Amygdala (tissue), 56 donors: ENCODE results near the gene SCNN1B.
A peak's percentile ranks its signal among the peaks of the same experiment; 100 is the strongest.

Experiments
- DNase-seq, 56 donors: peaks; one replicate each; lab custom pipeline; 2025; lab: John Stamatoyannopoulos, UW

Gene SCNN1B

DNA sequence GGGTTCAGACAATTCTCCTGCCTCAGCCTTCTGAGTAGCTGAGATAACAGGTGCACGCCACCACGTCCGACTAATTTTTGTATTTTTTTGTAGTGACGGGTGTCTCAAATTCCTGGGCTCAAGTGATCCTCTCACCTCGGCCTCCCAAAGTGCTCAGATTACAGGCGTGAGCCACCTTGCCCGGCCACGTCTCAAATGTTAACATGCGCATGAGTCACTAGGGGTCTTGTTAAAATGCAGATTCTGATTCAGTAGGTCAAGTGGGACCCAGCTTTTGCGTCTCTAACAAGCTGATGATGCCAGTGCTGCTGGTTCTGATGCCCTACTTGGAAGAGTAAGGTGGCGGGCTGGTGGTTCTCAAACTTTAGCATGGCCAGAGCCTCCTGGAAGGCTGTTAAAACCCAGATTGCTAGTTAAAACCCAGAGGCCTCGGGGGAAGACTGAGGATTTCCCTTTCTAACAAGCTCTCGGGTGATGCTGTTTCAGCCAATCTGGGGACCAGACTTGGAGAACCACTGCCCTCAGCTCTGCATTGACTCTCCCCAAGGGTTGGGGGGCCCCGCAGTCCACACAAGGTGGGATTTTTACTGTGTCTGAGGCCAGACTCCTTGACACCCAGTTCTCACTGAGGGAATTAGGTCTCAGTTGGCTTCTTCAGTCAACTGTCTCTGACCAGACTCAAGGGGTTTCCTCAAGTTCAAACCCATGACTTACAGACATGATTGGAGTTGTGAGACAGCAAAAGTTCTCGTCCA, 17.9 kb downstream of the SCNN1B start:
- no peak for DNase-seq

DNA sequence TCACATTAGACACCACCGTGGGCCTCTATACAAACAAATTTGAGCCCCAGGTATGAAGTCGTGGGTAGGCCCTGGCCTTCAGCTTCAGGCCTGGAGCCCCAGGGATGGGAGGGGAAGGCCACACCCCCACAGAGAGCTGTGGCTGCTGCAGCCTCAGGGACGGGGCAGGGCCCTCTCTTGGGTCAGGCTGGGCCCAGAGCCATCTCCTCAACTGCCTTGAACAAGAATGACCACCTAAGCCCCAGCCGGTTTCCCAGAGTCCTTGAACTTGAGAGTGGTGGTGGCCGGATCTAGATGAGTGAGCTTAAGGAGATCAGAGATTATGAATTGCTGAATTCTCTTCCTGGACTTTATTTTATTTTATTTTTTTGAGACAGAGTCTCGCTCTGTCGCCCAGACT, 18.6 kb downstream of the SCNN1B start:
- DNase-seq = no peak

DNA sequence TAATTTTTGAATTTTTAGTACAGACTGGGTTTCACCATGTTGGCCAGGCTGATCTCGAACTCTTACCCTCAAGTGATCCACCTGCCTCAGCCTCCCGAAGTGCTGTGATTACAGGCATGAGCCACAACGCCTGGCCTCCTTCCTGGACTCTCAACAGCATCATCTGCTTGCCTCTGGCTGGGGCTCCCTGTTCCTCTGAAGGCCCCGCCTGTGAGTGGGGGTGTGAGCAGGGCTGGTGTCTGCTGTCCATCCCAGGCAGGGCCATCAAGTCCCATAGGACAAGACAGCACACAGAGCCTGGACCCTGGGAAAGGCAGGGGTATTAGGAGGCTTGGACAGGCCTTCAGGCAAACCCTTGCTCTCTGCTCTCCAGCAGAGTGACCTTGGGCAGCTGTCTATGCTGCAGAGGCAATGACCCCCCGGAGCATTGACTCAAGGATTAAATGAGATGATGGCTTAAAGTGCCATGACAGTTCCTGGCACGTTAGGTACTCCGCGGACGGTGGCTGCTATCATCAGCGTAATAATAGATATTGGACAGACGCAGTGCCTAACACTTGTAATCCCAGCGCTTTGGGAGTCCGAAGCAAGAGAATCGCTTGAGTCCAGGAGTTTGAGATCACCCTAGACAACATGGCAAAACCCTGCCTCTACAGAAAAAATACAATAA, 19.2 kb downstream of the SCNN1B start:
- DNase-seq = no peak

DNA sequence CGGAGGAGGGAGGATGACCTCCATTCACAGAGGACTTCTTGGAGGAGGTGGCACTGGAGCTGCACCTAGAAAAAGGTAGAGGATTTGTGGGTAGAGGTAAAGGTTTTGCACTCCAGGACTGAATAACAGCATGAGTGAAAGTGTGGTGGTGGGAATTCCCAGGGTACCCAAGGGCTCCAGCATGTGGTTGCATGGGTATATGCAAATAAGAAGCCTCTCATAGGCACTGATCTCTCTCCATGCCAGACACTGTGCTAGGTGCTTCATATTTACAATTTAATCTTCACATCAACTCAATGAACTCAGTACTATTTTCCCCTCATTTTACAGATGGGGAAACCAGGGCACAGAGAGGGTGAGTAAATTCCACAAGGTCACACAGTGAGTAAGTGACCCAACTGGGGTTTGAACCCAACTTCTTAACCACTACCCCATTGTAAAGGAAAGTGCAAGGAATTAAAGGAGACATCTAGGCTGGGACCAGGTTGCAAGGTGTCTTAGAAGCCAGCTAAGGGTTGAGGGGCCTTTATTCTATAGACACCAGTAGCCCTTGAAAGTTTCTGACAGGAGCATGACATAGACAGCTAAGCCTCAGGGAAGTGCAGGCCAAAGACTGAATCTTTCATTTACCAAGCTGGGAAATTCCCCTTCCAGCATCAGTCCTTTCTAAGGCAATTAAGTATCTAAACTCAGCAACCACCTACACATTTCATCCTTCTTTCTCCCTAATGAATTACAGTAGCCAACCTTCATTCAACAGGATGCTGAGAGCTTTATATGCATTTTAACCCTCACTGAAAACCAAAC, 21.3 kb downstream of the SCNN1B start:
- DNase-seq = no peak

DNA sequence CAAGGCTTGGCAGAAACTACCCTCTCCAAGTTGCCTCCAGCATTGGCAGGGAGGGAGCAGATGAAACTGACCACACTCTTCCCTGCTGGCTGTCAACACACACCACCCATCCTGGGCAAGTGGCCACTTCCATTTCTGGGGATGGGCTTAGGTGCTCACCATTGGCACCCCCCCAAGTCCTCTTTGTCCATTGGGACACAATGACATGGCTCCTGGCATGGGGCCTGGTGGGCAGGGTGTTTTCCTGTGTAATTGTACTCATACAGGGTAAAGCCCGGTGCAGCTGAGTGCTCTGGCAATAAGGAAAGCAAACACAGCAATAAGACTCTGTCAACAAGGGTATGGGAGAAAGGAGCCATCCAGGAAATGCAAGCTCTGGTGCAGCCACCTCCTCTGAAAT, 22.6 kb downstream of the SCNN1B start:
- DNase-seq = peak in 2 of 56 donors; percentile 4 to 35

DNA sequence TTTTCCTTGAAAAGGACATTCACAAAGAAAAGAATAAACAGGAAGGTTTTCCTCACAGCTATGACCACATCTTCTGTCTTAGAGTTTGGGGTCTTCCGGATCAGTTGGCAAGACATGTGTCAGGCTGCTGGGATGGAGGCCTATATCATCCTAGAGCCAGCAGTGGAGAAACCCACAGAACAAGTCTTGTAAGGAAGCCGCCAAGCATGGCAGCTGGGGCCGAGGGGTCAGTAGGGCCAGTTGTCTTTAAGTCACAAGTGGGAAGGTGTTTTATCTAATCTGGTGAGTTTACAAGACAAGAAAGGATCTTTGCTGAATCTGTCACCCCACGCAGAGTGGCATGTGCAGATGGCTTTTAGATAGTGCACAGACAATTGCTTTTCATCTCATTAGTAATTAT, 25.7 kb downstream of the SCNN1B start:
- DNase-seq = no peak

DNA sequence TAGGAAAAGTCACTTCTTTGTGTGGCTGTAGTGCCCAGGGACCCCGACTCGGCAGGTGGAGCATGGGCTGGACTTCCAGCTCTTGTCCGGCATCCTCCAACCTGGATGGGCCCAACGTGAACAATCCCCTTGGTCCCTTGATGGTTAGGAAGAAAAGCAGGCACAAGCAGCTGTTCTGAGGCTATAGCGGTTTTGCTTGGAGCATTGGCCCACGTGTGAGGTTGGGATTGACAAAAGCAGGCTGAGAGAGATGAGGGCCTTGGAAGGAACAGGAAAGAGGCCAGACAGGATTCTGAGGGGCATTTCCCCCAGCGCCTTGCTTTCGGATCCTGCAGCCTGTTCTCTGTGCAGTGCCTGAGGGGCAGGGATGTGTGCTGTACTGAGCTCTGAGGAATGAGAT, 28.1 kb downstream of the SCNN1B start:
- DNase-seq = no peak

DNA sequence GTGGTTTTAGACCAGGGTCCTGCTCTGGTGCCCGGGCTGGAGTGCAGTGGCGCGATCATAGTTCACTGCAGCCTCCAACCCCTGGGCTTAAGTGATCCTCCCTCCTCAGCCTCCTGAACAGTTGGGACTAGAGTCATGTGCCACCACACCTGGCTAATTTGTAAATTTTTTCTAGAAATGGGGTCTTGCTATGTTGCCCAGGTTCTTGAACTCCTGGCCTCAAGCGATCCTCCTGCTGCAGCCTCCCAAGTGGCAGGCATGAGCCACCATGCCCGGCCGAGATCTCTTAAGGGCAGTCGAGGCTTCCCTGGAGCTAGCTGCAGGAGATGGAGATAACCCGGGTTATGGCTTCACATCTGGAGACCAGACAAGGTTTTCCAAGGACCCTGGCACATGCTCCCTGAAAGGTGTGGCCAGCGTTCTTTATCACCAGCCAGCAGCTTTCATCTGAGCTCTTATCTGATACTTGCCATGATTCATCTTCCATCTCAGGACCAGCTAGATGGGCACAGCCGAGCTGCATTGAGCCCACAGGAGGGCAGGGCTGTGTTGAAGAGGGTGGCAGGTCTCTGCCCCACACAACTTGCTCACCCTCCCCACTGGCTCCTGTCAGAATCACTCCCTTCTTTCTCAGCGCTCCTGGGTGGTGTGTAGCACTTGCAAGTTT, 28.6 kb downstream of the SCNN1B start:
- DNase-seq = no peak

DNA sequence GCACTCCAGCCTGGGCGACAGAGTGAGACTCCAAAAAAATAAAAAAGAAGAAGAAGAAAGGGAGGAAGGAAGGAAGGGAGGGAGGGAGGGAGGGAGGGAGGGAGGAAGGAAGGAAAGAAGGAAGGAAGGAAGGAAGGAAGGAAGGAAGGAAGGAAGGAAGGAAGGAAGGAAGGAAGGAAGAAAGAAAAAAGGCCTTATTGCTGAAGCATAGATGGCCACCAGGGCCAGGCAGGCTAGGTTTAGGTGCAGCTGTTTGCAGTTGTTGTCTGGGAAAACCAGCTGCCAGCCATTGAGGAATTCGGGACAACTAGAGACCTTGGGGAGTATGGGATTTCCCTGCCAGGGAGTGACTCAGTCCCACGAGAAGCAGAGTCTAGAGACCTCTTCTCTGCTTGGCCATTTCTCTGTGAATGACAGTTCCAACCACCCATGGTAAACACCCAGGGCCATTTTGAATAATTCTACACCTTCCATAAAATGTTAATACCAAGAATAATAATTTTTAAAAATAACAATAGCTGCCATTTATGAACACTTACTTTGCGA, 31.0 kb downstream of the SCNN1B start:
- DNase-seq = no peak

DNA sequence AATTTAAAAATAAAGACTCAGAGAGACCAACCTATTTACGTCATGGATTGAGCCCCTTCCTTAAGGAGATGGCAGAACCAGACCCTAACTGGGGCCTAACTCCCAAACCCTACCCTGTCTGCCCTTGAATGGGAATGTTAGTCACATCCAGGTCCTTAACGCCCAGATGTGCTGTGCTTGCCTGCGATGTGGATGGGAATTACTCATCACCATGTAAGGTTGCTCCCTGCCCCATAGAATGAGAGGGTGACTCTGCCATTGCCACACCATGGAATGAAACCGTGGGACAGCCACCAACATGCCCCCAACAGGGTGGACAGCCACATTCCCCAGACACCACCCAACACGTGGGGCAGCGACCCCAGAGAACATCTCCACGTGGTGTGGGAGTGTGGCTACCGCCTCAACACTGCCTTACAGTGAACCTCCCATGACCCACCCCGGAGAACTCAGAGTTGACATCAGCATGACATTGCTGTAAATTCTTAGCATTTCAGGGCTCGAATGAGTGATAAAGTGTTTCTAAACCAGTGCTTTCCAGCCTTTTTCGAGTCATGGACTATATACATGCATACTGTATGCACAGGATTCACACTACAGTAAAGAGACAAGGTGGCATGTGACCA, 31.8 kb downstream of the SCNN1B start:
- no peak for DNase-seq

DNA sequence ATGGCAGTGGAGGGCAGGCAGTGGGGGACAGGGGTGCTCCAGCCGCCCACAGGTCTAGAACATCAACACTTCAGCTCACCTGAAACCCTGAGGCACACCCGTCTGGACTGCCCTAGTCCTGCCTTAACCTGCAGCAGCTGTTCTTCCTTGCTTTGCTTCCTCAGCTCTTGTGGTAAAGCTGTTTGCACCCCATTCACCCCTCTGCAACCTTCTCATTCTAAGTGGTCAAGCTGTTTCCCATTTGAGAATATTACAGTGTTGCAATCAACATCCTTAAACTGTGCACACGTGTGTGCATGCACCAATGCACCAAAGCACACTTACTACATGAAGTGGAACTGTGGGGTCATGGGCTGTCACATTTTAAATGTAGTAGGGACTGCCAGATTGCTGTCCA, 32.4 kb downstream of the SCNN1B start:
- DNase-seq = no peak

DNA sequence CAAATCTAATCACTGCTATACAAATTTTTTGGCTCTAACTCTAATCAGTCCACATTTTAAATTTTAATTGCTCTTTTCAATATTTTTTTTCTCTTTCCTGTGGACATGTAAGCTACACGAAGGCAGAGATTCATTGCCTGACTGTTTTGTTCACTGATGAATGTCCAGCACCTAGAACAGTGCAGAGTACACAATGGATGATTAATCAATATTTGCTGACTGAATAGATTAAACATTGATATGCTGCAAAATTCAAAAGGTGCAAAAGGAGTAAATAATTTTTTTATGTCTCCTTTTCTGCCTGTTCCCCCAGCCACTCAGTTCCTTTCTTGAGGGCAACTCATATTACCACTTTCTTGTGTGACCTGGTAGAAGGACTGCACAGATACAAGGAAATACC, 32.8 kb downstream of the SCNN1B start:
- DNase-seq = no peak

DNA sequence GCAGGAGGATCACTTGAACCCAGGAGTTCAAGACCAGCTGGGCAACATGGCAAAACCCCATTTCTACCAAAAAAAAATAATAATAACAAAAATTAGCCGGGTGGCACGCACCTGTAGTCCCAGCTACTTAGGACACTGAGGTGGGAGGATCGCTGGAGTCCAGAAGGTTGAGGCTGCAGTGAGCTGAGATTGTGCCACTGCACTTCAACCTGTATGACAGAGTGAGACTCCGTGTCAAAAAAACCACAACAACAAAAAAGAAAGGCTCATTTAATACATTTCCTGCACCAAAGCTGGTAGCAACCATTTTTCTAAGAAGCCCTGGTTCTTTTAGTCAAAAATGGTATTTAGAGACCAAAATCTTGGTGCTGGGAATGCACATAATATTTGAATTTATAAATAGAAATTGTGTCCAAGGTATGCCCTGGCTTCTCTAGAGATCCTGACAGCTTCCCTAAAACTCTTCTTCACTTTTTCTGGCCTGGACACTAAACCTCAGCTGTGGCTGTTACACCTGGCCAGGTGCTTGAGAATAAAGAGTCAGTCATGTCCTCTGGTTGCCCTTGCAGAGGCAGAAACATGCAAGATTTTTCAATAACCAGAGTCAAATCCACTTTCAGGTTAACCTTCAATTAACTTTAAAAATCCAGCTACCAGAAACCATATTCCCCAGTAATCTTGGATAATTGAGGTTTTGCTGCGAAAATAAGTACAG, 35.9 kb downstream of the SCNN1B start:
- no peak for DNase-seq

DNA sequence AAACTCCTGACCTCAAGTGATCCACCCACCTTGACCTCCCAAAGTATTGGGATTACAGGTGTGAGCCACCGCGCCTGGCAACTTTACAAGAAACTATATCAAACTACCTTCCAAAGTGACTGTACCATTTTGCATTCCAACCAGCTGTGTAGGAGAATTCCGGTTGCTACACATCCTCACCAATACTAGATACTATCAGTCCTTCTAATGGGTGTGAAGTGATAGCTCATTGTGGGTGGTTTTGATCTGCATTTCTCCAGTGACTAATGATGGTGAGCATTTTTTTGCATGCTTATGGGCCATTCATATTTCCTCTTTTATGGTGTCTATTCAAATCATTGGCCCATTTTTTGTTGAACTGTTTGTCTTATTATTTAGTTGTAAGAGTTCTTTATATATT, 37.7 kb downstream of the SCNN1B start:
- no peak for DNase-seq

DNA sequence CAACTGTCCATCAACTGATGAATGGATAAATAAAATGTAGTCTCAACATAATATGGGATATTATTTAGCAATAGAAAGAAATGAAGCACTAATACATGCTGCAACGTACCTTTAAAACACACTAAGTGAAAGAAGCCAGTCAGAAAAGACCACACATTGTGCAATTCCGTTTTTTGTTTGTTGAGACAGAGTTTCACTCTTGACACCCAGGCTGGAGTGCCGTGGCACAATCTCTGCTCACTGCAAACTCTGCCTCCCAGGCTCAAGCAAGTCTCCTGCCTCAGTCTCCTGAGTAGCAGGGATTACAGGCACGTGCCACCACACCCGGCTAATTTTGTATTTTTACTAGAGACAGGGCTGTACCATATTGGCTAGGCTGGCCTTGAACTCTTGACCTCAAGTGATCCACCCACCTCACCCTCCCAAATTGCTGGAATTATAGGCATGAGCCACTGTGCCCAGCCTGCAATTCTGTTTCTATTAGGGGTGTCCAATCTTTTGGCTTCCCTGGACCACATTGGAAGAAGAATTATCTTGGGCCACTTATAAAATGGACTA, 40.1 kb downstream of the SCNN1B start:
- no peak for DNase-seq

DNA sequence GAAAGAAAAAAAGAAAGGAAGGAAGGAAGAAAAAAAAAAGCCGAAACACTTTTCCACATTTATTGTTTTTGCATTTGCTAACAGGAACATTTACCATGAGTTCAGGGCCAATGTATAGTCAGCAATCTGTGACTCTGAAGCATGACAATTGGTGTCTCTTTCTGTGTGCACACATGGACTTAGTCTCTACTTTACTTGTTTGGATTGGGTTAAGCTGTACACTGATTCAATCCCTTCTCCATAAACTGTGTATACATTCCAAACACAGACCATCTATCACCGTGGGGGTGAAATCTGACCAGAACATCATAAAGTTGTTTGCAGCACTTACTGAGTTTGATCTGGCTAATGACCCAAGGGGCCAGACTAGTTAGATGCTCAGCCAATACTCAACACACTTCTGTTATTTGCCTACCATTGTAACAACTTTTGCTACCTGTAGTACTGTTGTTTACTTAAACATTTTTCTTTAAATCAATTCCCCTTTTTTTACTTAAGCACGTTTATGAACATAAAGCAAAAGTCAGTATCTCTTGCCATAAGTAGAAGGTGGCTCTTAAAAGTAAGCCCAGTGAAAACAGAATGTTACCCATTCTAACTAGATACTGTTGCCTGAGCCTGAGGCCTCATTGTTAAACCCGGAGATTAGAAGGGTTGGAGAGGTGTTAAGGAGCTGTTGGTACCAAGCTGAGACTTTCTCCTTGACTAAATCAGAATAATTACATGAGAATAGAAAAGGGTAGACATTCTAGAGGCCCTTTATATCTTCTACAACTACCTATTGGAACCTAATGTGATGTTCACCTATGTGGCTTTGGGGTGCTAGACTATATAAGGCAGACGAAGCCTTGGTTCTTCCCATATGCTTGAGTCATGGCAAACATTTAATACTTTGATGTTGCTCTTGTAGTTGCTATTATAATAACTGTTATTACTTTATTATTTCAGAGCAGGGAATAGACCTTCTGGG, 41.8 kb downstream of the SCNN1B start:
- no peak for DNase-seq

DNA sequence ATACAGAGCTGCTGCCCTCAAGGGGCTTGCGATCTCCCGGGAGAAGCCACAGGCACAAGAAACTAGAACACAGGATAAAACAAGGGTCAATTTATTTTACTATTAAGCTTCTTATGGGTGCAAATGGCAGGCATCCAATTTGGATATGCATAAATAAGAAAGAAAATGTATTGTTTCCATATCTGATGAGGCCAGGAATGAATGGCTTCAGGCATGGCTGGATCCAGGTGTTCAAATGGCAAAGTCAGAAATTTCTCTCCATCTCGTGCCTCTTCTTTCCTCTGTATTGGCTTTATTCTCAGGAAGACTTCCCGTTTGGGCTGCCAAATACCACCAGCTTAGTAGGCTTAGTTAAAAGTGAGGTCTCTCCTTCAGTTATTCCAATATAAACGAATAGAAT, 43.1 kb downstream of the SCNN1B start:
- DNase-seq = no peak
